GM06990 (cell line): Measurements from ENCODE around the gene DENND5B.

Experiments used
- DNase-seq: peaks from one replicate; pipeline ENCODE4 v3.0.0-alpha.2; 2011; ENCODE audit not compliant: insufficient read length; ENCODE audit errors: extremely low read depth
- H3K27me3 ChIP-seq: replicated peaks from 2 replicates; pipeline ENCODE4 v1.6.0; 2011; ENCODE audit warnings: low read length; ENCODE audit not compliant: control insufficient read depth, insufficient read depth
- H3K36me3 ChIP-seq: 2 replicates; pipeline ENCODE4 v1.5.1; 2011; ENCODE audit warnings: low read length; ENCODE audit not compliant: control insufficient read depth, insufficient read depth
- H3K4me3 ChIP-seq: replicated peaks from 2 replicates; pipeline ENCODE4 v1.5.1; 2011; ENCODE audit warnings: low read depth, mild to moderate bottlenecking, control low read depth, low read length
- TF ChIP-seq, protein P1 (sequence below): IDR thresholded peaks from 2 replicates; pipeline ENCODE4 v1.5.1; 2011; ENCODE audit warnings: low read length, control low read depth, mild to moderate bottlenecking, inconsistent platforms; ENCODE audit not compliant: insufficient read depth, poor library complexity, severe bottlenecking

Gene DENND5B

GRCh38 chr12:31423405-31423804 lies 167.5 kb downstream of the DENND5B start:
- H3K36me3 ChIP-seq = no peaks in the 10 kb centered on the region
- no peaks in the 10 kb centered on the region for H3K27me3 ChIP-seq
- DNase-seq = no peak
- H3K4me3 ChIP-seq = no peak overlapping the region
- TF ChIP-seq, protein P1, sequence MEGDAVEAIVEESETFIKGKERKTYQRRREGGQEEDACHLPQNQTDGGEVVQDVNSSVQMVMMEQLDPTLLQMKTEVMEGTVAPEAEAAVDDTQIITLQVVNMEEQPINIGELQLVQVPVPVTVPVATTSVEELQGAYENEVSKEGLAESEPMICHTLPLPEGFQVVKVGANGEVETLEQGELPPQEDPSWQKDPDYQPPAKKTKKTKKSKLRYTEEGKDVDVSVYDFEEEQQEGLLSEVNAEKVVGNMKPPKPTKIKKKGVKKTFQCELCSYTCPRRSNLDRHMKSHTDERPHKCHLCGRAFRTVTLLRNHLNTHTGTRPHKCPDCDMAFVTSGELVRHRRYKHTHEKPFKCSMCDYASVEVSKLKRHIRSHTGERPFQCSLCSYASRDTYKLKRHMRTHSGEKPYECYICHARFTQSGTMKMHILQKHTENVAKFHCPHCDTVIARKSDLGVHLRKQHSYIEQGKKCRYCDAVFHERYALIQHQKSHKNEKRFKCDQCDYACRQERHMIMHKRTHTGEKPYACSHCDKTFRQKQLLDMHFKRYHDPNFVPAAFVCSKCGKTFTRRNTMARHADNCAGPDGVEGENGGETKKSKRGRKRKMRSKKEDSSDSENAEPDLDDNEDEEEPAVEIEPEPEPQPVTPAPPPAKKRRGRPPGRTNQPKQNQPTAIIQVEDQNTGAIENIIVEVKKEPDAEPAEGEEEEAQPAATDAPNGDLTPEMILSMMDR = no peak

DNA sequence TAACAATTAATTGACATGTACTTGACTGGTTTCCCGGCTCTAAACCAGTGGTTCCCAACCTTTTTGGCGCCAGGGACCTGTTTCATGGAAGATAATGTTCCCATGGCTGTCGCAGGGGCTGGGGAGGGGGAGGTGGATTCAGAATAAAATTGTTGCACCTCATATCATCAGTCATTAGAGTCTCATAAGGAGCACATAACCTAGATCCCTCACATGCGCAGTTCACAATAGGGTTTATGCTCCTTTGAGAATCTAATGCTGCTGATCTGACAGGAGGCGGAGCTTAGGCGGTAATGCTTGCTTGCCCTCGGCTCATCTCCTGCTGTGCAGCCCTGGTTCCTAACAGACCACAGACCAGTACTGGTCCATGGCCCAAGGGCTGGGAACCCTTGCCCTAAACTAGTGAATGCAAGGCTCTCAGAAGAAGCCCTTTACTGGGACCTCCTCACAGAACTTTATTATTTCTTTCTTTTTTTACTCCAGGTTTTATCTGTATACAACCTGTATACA lies 178.6 kb downstream of the DENND5B start:
- TF ChIP-seq, protein P1 = no peak
- DNase-seq = no peak
- no peaks in the 10 kb centered on the region; the same call in 1 of the 2 replicates for H3K36me3 ChIP-seq
- no peak overlapping the region for H3K4me3 ChIP-seq
- H3K27me3 ChIP-seq = no peaks in the 10 kb centered on the region

DNA sequence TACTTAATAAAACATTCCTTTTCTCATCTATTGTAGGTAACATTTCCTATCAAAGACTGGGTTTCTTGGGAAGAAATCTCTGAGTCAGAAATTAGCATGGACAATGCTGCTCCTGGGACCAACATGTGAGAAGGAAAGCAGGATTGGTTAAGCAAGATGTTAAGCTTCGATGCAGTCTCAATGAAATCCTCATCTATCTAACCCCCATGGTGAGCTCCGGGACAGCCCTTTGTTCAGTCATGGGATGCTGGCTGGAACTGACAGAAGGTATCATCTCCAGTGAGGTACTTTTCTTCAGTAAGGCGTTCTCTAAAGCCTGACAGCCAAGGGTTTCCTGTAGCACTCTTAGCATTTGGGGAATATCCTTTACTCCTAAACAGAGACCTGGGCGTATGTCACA lies 182.2 kb downstream of the DENND5B start:
- Histone ChIP-seq H3K27me3 (no peaks in the 10 kb centered on the region), H3K36me3 (no peaks in the 10 kb centered on the region; the same call in 1 of the 2 replicates), H3K4me3 (no peak overlapping the region)
- no peak for DNase-seq
- TF ChIP-seq, protein P1 = no peak

DNA sequence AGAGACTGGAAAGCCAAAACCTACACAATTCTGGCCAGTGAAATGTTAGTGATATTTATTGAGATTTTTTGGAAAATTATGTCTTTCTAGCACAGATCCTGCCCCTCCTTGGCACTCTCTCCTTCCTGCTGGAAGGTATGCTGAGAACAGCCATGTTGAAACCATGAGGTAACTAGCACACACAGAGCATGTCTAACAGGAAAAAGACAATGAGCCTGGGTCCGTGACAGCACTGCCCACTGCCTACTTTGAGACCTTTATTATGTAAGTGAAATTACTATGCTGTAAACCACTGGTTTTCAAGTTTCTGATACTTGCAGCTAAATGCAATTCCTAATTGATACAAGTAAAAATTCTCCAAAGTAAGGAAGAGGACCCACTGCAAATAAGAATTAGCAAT lies 183.4 kb downstream of the DENND5B start:
- no peak for DNase-seq
- Histone ChIP-seq H3K36me3 (no peaks in the 10 kb centered on the region; the same call in 1 of the 2 replicates), H3K27me3 (no peaks in the 10 kb centered on the region), H3K4me3 (no peak overlapping the region)
- TF ChIP-seq, protein P1 = no peak

DNA sequence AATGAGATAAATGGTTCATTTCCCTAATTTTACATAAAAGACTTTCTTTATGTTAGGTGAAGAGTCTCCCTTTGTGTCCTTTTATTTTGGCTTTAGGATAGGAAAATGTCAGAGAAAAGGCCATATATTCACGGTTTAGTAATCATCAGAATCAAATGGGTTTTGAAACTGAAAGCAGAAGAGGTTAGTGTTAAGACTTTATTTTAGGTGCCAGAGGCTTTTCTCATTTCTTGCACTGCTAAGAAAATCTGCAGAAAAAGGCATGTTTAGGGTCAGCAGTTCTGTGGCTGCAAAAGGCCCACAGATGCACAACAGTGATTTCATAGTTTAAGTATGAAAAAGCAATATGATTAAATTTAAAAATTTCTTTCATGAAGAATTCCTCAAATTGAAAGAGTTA lies 184.6 kb downstream of the DENND5B start:
- no peaks in the 10 kb centered on the region; the same call in none of the 2 replicates for H3K36me3 ChIP-seq

DNA sequence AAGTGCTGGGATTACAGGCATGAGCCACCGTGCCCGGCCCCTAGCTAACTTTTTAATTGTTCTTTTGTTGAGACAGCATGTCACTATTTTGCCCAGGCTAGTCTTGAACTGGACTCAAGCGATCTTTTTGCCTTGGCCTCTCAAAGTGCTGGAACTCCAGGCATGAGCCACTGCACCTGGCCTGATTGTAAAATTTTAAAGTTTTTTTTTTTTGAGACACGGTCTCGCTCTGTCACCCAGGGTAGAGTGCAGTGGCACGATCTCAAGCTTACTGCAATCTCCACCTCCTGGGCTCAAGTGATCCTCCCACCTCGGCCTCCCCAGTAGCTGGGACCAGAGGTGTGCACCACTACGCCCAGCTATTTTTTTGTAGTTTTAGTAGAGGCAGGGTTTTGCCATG lies 185.9 kb downstream of the DENND5B start:
- no peaks in the 10 kb centered on the region; the same call in none of the 2 replicates for H3K36me3 ChIP-seq
- H3K4me3 ChIP-seq = no peak overlapping the region
- TF ChIP-seq, protein P1 = no peak
- no peaks in the 10 kb centered on the region for H3K27me3 ChIP-seq
- no peak for DNase-seq

More for the DNA sequence above, 184.6 kb downstream of the DENND5B start:
- Histone ChIP-seq H3K27me3 (no peaks in the 10 kb centered on the region), H3K4me3 (no peak overlapping the region)
- TF ChIP-seq, protein P1 = no peak
- peak; percentile 55 for DNase-seq
